Cardiac septum (tissue), 1 donor: ENCODE measurements around the gene DENND5B. TPM values are rescaled to one million over a fixed set of nuclear protein-coding genes. Genes with fewer than 3 reads are reported as not detected.
"Not testable (repeated sequence)": the region's sequence is repeated elsewhere in the genome, so short reads cannot be mapped to it uniquely, and the experiment has no call there.

Source experiments
- DNase-seq: peaks from one replicate; pipeline ENCODE4 v3.0.0-alpha.2; 2020; ENCODE audit warnings: low spot score
- intact Hi-C: fragments of 100-400 bp; cut with DNase I; formaldehyde crosslinking; loops from one replicate; pipeline ENCODE4 v1.14.0; 2022
- total RNA-seq: library from RNA; stranded (reverse); fragmentation: NEBNext Ultra II Directional; extraction: Animal tissue kit (Norgen Biotek cat#: 25700); gene quantifications from one replicate; pipeline ENCODE4 v1.2.1, GENCODE V29; 2021
- donor health status: DM: no; HTN: no; CAD: no.

DENND5B gene
- total RNA-seq, 1 donor from 2014 or later: 42.3 TPM

- intact Hi-C loops: no loop called here
- DNase-seq: no peak
Observed at GRCh38 chr12:31518680-31519227, 72.2 kb downstream of the DENND5B start.

GRCh38 chr12:31517994-31518393 is 72.9 kb downstream of the DENND5B start:
- intact Hi-C loops: no loop called here
- no peak for DNase-seq

- intact Hi-C loops: no loop called here
- no peak for DNase-seq
Observed at GRCh38 chr12:31516702-31517101, 74.2 kb downstream of the DENND5B start.

- no peak for DNase-seq
- intact Hi-C loops: no loop called here
Observed at GRCh38 chr12:31514912-31515311, 76.0 kb downstream of the DENND5B start.

GRCh38 chr12:31510034-31510433 is 80.9 kb downstream of the DENND5B start:
- intact Hi-C loops: no loop called here
- no peak for DNase-seq

- intact Hi-C loops: loop anchor here (10.0 kb wide), 1 partner anchor 76 kb away; no protein-coding TSS in a partner anchor
- no peak for DNase-seq
Observed at GRCh38 chr12:31508436-31509150, 82.3 kb downstream of the DENND5B start.

GRCh38 chr12:31507966-31508365 is 83.0 kb downstream of the DENND5B start:
- no peak for DNase-seq
- intact Hi-C loops: loop anchor here (10.0 kb wide), 1 partner anchor 77 kb away; no protein-coding TSS in a partner anchor

GRCh38 chr12:31506515-31507306 is 84.2 kb downstream of the DENND5B start:
- no peak for DNase-seq
- intact Hi-C loops: loop anchor here (10.0 kb wide), 1 partner anchor 78 kb away; no protein-coding TSS in a partner anchor

- intact Hi-C loops: loop anchor here (10.0 kb wide), 1 partner anchor 80 kb away; no protein-coding TSS in a partner anchor
- DNase-seq: no peak
Observed at GRCh38 chr12:31504625-31505222, 86.2 kb downstream of the DENND5B start.

GRCh38 chr12:31501014-31501413 is 89.9 kb downstream of the DENND5B start:
- intact Hi-C loops: loop anchor here (10.0 kb wide), 1 partner anchor 84 kb away; no protein-coding TSS in a partner anchor
- not testable (repeated sequence) for DNase-seq

- DNase-seq: no peak
- intact Hi-C loops: no loop called here
Observed at GRCh38 chr12:31499567-31499966, 91.4 kb downstream of the DENND5B start.

- intact Hi-C loops: no loop called here
Observed at GRCh38 chr12:31498424-31498823, 92.5 kb downstream of the DENND5B start.

GRCh38 chr12:31496257-31496656 is 94.7 kb downstream of the DENND5B start:
- no peak for DNase-seq
- intact Hi-C loops: no loop called here

More at GRCh38 chr12:31498424-31498823, 92.5 kb downstream of the DENND5B start:
- no peak for DNase-seq

GRCh38 chr12:31494455-31494854 is 96.5 kb downstream of the DENND5B start:
- no peak for DNase-seq

GRCh38 chr12:31492599-31493196 is 98.2 kb downstream of the DENND5B start:
- intact Hi-C loops: no loop called here
- no peak for DNase-seq

More at GRCh38 chr12:31494455-31494854, 96.5 kb downstream of the DENND5B start:
- intact Hi-C loops: no loop called here

GRCh38 chr12:31491841-31492598 is 98.9 kb downstream of the DENND5B start:
- no peak for DNase-seq
- intact Hi-C loops: no loop called here

- DNase-seq: no peak
- intact Hi-C loops: no loop called here
Observed at GRCh38 chr12:31491241-31491794, 99.6 kb downstream of the DENND5B start.

- intact Hi-C loops: no loop called here
- DNase-seq: no peak
Observed at GRCh38 chr12:31488737-31489338, 102.1 kb downstream of the DENND5B start.
